Stimulated activated CD8-positive, alpha-beta memory T cell treated with anti-CD3 and anti-CD28 coated beads, Interleukin-7, amount 100 ng/mL, for 48 hours (primary cell): Measurements from ENCODE around the gene SNIP1.
A peak's percentile ranks its signal among the peaks of the same experiment; 100 is the strongest.
"Not testable (repeated sequence)": the region's sequence is repeated elsewhere in the genome, so short reads cannot be mapped to it uniquely, and the experiment has no call there.

ENCODE experiments used
- DNase-seq, 2 donors: peaks; one replicate each; pipeline ENCODE4 v3.0.0-alpha.2; 2020; ENCODE audit warnings: low read depth in 1 of 2; ENCODE audit errors: extremely low read depth in 1 of 2

SNIP1 gene

GRCh38 chr1:37514350-37515184 lies 39.5 kb downstream of the SNIP1 start, which contains the start of gene MEAF6:
TSS of gene MEAF6 (minus strand) at chr1:37514766. CDS start at chr1:37514746, 20 bp downstream.
- peak; percentile 59 to 68 for DNase-seq

DNA sequence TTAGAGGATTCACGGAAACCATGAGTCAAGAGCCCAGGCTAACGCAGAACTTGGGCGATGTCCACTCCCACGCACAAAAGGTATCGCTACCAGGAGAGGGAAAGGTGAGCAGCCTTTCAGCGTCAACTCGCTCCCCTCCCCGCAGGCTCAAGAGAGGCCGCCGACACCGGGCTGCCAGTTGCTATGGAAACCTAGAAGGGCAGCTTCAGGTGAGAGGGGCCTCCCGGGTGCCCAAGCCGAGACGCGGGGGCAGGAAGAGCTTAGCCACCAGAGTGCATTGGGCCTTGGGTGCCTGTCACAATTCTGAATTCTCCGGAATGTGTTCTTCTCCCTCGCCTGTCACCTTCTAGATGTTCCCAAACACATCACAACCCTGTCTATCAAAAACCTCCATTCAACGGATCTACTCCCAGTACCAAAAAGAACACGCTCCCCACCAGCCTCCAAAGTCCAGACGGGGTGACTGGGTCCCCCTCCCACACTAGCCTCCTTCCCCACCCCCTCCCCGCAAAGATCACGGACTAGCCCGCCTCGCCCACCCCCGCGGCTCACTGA lies 40.2 kb downstream of the SNIP1 start:
- DNase-seq = peak; percentile 54 to 73

DNA sequence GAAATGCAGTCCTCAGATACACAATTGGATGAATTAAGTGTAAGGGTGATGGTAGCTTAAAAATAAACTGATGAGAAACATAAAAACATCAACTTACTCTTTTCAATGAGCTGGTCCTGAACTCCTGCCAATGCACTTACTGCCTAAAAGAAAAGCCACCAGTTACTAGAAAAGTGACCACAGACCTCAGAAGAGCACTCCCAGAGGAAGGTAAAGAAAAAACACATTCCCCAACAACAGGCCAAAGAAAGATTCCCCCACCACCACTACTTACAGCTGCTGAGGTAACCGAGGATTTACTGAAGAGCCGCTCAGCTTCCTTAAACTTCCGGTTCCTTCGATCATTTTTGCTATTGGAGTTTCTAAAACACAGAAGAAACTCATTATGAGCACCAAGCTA lies 44.9 kb downstream of the SNIP1 start:
- no peak for DNase-seq

DNA sequence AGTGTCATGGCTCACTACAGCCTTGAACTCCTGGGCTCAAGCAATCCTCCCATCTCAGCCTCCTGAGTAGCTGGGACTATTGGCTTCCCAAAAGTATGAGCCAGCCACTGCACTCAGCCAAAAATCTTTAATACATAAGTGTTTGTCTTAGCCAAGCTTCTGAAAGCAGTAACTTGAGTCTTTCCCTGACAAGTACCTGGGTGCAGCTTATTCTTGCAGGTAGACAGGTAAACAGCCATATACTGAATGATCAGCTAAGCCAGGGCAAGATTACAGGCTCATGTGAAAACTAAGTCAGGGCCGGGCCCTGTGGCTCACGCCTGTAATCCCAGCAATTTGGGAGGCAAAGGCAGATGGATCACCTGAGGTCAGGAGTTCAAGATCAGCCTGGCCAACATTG lies 47.4 kb downstream of the SNIP1 start:
- DNase-seq = no peak

DNA sequence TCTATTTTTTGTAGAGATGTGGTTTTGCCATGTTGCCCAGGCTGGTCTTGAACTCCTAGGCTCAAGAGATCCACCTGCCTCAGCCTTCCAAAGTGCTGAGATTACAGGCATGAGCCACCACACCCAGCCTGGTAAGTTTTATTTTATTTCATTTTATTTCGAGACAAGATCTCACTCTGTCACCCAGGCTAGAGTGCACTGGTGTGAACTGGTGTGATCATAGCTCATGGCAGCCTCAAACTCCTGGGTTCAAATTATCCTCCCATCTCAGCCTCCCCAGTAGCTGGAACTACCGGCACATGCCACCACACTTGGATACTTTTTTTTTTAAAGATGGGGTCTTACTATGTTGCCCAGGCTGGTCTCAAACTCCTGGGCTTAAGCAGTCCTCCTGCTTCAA lies 51.3 kb downstream of the SNIP1 start:
- DNase-seq = not testable (repeated sequence)

DNA sequence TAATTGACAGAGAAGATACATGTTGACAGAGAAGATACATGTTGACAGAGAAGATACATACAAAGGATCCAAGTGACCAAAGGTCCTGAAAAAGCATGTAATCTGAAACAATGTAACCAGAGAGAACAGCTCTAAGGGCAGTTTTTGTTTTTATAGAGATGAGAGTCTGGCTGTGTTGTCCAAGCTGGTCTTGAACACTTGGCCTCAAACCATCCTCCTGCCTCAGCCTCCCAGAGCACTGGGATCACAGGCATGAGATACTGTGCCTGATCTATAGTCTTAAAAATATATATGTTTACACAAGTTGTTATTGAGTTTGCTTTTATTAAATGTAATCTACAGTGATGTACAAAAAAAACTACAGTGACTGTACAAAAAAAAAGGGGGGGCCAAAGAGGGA lies 52.0 kb downstream of the SNIP1 start:
- no peak for DNase-seq

DNA sequence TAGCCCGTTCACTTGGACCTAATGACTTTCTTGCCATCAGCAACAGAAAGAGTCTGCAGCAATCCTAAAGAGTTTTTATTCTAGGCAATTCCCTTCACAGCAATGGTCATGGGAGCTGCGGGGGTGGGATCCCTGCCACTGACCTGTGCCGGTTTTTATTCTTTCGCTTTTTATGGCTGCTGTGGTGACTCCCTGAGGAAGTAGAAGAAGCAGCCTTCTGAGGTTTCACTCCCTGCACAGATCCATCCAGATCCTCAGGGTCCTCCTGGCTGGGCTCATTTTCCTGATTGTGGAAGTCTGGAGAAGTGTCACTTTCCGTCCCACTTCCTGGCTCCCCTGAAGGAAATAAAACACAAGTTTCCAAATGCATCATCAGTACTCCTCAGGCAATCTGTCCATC lies 52.4 kb downstream of the SNIP1 start:
- DNase-seq = no peak

- DNase-seq = no peak
Measured at GRCh38 chr1:37498872-37499617, 55.0 kb downstream of the SNIP1 start.

- no peak for DNase-seq
Measured at GRCh38 chr1:37497832-37498231, 56.3 kb downstream of the SNIP1 start.

DNA sequence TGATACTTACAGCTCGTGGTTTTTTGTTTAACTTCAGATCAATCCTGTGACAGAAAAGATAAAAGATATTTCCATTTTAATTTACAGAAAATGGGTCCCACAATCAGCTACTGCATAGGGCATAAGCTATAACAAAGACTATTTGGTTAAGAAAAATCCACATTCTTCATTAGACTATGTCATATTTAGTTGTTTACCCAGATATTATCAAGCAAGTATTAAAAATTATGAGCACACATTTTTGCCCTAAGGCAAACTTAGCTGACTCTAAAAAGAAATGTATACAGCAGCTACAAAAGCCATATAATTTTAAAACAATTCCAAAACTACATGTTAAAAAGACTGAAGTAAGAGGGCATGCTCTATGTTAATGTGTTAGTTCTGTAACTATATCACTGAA lies 58.2 kb downstream of the SNIP1 start:
- DNase-seq = no peak

GRCh38 chr1:37493336-37494098 lies 60.6 kb downstream of the SNIP1 start:
- no peak for DNase-seq

DNA sequence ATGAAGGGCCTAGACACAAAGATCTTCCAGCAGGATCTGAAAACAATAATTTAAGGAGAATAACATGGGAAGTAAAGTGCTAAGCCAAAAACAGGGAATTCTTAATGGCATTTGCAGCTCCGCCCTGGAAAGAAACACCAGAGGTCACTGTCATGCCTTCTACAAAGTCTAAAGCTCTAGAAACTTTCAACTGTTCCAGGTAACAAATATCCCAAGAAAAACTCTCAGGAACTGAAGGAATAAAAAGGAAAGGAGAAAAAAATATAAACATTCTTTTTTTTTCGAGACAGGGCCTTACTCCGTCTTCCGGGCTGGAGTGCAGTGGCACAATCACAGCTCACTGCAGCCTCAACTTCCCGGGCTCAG lies 66.5 kb downstream of the SNIP1 start:
- DNase-seq = no peak

GRCh38 chr1:37486680-37487618 lies 67.1 kb downstream of the SNIP1 start:
- DNase-seq = peak in 1 of 2 donors; percentile 54

DNA sequence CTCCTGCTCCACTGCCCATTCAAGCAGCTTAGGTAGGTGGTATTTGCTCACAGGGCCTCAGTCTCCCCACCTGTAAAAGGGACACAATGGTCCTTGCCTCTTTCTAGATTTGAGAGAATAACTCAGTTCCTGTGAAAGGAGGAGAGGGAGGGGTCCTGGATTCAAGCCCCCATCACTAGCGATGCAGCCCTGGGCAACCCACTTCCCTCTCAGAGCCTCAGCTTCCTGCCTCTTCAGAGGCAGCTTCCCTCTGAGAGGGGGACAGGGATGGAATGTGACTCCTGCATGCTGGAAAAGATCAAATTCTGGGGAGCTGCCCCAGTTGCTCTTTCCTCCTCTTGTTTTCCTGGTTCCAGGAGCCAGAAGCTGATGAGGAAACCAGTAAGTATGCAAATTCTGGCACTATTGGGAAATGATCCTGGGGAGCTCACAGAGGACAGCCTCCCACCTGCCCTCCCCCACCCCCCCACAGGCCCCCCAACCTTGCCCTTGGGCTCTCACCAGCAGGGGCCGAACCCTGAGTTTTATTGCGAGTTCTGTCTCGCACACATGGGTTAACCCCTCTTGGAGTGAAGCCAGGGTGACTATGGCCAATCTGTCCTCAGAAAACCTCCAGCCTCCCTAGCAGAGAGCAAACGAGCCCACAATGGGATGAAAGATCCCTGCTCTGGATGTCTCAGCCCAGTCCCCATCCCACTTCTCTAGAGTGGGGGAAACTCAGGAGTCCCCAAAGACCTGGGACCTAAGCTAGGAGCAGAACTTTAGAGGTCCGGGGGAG lies 68.0 kb downstream of the SNIP1 start:
- DNase-seq = no peak
